GM19452 (cell line): ENCODE data around the gene SPIRE1.
"Not testable (repeated sequence)": the region's sequence is repeated elsewhere in the genome, so short reads cannot be mapped to it uniquely, and the experiment has no call there.

Experiments
- ATAC-seq: cut with Tn5 transposase; IDR thresholded peaks from one replicate; pipeline ENCODE4 v1.9.1; 2021; ENCODE audit not compliant: unreplicated experiment

The SPIRE1 gene

GRCh38 chr18:12497296-12497695, 160.6 kb downstream of the SPIRE1 start:
- ATAC-seq: no peak

DNA sequence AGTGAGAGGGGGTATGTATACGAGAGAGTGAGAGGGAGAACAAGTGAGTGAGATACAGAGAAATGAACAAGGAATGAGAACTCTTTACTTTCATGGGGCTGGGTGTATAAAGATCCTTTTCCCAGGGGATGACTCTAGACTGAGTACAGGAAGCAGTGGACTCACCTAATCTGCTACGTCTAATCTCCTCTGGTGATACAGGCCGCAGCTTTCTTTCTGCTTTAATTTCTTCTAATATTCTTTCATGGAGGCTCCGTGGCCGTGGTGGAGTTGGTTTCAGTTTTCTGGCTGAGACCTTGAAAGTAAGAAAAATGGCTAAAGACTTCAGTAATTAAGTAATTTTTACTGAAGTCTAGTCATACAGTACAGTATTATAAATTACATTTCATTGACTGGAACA, 165.0 kb downstream of the SPIRE1 start:
- ATAC-seq: no peak

- ATAC-seq: no peak
These were observed 166.1 kb downstream of the SPIRE1 start for GRCh38 chr18:12491611-12492435.

GRCh38 chr18:12485479-12486105, 172.3 kb downstream of the SPIRE1 start:
- no peak for ATAC-seq

GRCh38 chr18:12481915-12482314, 176.0 kb downstream of the SPIRE1 start:
- not testable (repeated sequence) for ATAC-seq

DNA sequence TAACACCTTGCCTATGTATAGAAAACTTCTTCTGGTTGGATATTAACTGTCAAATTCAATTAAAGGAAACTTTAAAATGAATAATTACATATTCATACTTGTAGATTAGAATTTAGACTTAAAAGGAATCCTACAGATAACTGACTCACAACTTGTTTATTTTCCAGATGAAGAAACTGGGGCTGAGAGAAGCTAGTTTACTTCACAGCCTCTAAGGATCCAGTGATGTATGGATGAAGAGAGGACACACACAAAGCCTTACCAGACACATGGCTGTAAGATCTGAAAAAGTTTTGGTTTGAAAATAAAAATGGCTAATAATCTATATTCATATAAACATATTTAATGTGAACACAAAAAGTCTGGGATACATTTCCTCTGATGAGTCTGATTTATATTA, 177.9 kb downstream of the SPIRE1 start:
- ATAC-seq: no peak

- no peak for ATAC-seq
These were observed 178.4 kb downstream of the SPIRE1 start for GRCh38 chr18:12479536-12479935.

- no peak for ATAC-seq
These were observed 179.4 kb downstream of the SPIRE1 start for GRCh38 chr18:12478269-12479047.

DNA sequence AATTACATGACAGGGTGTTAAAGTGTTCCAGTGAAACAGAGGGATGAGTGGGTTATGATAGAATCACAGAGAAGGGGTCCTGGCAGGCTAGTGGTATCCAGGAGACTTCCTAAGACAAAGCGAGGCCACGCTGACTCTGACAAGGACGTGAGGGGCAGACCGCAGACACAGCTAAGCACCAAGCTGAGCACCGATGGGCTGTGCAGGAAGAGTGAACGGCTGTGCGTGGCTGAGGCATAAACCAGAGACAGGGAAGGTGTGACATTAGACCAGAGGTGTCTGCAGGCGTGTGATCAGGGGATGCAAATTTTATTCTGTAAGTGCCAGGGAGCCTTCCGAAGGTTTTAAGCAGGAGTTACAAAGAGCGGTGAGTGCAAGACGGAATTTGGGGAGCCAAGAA, 180.3 kb downstream of the SPIRE1 start:
- no peak for ATAC-seq

DNA sequence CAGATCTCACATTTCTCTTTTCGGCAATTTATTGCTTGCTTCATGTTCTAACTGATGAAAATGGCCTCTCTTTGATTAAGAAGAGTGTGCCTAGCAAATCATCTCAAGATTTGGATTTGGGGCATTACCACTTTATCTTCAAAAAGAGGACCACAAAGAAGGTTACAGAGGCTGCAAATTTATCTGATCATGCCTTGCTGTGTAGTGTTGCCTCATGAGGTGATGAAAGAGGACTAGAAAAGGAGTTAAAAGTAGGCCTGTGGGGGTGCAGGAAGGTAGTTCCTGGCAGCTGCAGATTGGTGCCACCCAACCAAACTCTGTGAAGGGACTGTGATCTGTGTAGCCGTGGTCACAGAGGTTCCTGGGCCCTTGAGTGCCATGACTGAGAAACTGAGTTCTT, 181.0 kb downstream of the SPIRE1 start:
- no peak for ATAC-seq

GRCh38 chr18:12474876-12475275, 183.0 kb downstream of the SPIRE1 start:
- no peak for ATAC-seq

DNA sequence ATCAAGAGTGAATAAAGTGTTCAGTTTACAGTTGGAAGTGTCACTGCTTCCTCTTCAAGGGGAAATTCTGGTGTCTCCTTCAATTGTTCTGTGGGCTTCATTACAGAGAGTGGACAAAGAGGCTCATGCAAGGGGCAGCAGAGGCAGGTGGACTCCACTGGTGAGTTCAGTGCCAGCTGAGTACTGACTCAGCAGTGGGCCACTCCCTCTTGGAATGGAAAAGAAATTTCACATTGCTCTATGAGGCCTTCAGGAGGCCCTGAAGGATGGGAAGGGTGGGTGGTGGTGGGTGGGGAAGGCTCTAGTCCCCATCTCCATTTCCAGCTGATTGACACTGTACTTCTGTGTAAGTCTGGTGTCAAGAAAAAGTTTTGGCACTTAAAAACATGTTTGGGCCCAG, 183.8 kb downstream of the SPIRE1 start:
- no peak for ATAC-seq

GRCh38 chr18:12470382-12471075, 187.4 kb downstream of the SPIRE1 start:
- no peak for ATAC-seq

- no peak for ATAC-seq
These were observed 189.5 kb downstream of the SPIRE1 start for GRCh38 chr18:12468445-12468844.

GRCh38 chr18:12464731-12465130, 193.2 kb downstream of the SPIRE1 start:
- ATAC-seq: no peak

GRCh38 chr18:12463191-12463590, 194.7 kb downstream of the SPIRE1 start:
- ATAC-seq: no peak

GRCh38 chr18:12462242-12462641, 195.7 kb downstream of the SPIRE1 start:
- ATAC-seq: no peak

- ATAC-seq: no peak
These were observed 196.6 kb downstream of the SPIRE1 start for GRCh38 chr18:12461326-12461725.

- no peak for ATAC-seq
These were observed 197.0 kb downstream of the SPIRE1 start for GRCh38 chr18:12460874-12461273.

- ATAC-seq: no peak
These were observed 199.1 kb downstream of the SPIRE1 start for GRCh38 chr18:12458771-12459170.

DNA sequence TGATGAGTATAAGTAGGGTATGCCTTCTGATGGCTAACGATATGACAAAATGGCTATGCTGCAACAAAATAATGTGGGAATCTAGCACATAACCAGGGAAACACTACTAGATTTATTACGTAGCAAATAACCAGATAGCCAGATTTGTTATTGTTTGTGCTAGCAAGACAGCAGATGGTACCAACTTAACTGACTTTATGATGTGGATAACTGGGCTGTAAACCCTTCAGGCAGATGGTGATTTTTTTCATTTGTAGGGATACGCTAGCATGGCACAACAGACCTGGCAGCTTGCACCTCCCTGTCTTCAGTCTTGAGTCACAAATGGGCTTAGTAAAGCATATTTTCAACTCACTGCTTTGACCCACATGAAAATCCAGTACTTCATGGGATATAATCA, 201.5 kb downstream of the SPIRE1 start:
- no peak for ATAC-seq
